Measurements from ENCODE around the gene SUGP1. TPM values are rescaled to one million over a fixed set of nuclear protein-coding genes. Genes with fewer than 3 reads are reported as not detected.

The SUGP1 gene
- total and polyA plus RNA-seq, 2 of the 13 experiments (the other 11 are each of a cell fraction or from before 2014, with no cell fraction given) = 21.6 to 25.9 TPM

DNA sequence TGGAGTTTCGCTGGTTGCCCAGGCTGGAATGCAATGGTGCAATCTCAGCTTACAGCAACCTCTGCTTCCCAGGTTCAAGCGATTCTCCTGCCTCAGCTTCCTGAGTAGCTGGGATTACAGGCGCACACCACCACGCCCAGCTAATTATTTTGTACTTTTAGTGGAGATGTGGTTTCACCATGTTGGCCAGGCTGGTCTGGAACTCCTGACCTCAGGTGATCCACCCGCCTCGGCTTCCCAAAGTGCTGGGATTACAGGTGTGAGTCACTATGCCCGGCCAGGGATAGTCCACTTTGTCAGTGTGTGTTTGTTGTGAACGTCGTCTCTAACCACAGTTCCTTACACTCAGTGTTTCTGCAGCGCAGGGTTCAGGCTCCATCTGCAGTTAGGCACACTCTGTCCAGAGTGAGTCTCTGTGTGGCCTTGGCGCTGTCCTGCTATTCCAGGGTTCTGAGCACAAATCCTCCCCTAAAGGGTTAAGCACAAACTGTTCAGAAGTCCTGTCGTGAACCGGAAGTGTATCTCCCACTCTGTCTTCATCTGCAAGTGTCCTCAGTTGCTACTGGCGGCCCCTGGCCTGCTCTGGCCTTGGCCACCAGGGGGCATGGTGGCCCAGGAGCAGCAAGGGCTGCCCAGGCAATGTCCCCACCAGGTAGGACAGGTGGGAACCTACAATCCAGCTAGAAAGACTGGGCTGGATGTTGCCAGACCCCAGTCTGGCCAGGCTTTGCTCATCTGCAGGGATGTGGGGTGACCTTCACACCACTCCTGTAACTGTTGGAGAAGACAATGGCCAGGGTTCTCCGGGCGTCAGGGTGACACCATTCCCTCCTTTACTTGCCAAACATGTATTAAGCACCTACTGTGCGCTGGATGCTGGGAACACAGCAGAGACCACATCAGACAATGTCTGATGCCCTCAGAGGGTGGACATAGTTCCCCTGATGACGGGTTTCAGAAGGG, 46.4 kb upstream of the SUGP1 start (continued):
- TF ChIP-seq, protein P1, sequence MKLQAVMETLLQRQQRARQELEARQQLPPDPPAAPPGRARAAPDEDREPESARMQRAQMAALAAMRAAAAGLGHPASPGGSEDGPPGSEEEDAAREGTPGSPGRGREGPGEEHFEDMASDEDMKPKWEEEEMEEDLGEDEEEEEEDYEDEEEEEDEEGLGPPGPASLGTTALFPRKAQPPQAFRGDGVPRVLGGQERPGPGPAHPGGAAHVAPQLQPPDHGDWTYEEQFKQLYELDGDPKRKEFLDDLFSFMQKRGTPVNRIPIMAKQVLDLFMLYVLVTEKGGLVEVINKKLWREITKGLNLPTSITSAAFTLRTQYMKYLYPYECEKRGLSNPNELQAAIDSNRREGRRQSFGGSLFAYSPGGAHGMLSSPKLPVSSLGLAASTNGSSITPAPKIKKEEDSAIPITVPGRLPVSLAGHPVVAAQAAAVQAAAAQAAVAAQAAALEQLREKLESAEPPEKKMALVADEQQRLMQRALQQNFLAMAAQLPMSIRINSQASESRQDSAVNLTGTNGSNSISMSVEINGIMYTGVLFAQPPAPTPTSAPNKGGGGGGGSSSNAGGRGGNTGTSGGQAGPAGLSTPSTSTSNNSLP (IDR thresholded peaks at IDR 0.05; ENCODE audit: low read depth, low read length) = no peak
- TF ChIP-seq ZFP90 (CRISPR knock-in tag; IDR thresholded peaks at IDR 0.05; ENCODE audit: borderline replicate concordance) (no peak), BRCA1 (CRISPR knock-in tag; IDR thresholded peaks at IDR 0.05) (no peak), ZNF629 (CRISPR knock-in tag; conservative IDR thresholded peaks at IDR 0.05) (peak; percentile 32; the same call in 1 of the 2 replicates), ZNF101 (CRISPR knock-in tag; IDR thresholded peaks at IDR 0.05; ENCODE audit: borderline replicate concordance, low read depth) (no peak), ZNF549 (CRISPR knock-in tag; IDR thresholded peaks at IDR 0.05) (no peak), ZFAT (CRISPR knock-in tag; conservative IDR thresholded peaks at IDR 0.05) (no peak), TARDBP (CRISPR knock-in tag; IDR thresholded peaks at IDR 0.05) (peak; percentile 72; the same call in 1 of the 2 replicates), JUNB (CRISPR knock-in tag; IDR thresholded peaks at IDR 0.05; ENCODE audit: borderline replicate concordance) (no peak), RAD51 (IDR thresholded peaks at IDR 0.05; ENCODE audit: borderline replicate concordance) (no peak), KLF13 (CRISPR knock-in tag; IDR thresholded peaks at IDR 0.05) (no peak), ZNF225 (CRISPR knock-in tag; IDR thresholded peaks at IDR 0.05) (0 out of 2 replicates have a peak, but pooled peaks have one; percentile 43), HOXA3 (CRISPR knock-in tag; IDR thresholded peaks at IDR 0.05) (peak; percentile 84; the same call in 1 of the 2 replicates), SP4 (CRISPR knock-in tag; IDR thresholded peaks at IDR 0.05) (peak; percentile 64), CCAR2 (optimal IDR thresholded peaks at IDR 0.05; ENCODE audit: low read depth, low read length) (no peak), MAF1 (CRISPR knock-in tag; IDR thresholded peaks at IDR 0.05; ENCODE audit: borderline replicate concordance) (no peak), SRSF4 (IDR thresholded peaks at IDR 0.05; ENCODE audit: low read depth, low read length, poor library complexity, severe bottlenecking) (no peak), SNRNP70 (IDR thresholded peaks at IDR 0.05; ENCODE audit: low read depth, low read length) (no peak), ZMYM4 (CRISPR knock-in tag; IDR thresholded peaks at IDR 0.05) (peak; percentile 88), NFYB (CRISPR knock-in tag; IDR thresholded peaks at IDR 0.05) (peak; percentile 23; the same call in 1 of the 2 replicates), ZNF850 (CRISPR knock-in tag; conservative IDR thresholded peaks at IDR 0.05) (no peak)
- TF ChIP-seq, protein P2, sequence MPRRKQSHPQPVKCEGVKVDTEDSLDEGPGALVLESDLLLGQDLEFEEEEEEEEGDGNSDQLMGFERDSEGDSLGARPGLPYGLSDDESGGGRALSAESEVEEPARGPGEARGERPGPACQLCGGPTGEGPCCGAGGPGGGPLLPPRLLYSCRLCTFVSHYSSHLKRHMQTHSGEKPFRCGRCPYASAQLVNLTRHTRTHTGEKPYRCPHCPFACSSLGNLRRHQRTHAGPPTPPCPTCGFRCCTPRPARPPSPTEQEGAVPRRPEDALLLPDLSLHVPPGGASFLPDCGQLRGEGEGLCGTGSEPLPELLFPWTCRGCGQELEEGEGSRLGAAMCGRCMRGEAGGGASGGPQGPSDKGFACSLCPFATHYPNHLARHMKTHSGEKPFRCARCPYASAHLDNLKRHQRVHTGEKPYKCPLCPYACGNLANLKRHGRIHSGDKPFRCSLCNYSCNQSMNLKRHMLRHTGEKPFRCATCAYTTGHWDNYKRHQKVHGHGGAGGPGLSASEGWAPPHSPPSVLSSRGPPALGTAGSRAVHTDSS (CRISPR knock-in tag; conservative IDR thresholded peaks at IDR 0.05) = no peak
- TF ChIP-seq, protein P3, sequence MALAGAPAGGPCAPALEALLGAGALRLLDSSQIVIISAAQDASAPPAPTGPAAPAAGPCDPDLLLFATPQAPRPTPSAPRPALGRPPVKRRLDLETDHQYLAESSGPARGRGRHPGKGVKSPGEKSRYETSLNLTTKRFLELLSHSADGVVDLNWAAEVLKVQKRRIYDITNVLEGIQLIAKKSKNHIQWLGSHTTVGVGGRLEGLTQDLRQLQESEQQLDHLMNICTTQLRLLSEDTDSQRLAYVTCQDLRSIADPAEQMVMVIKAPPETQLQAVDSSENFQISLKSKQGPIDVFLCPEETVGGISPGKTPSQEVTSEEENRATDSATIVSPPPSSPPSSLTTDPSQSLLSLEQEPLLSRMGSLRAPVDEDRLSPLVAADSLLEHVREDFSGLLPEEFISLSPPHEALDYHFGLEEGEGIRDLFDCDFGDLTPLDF (CRISPR knock-in tag; IDR thresholded peaks at IDR 0.05) = no peak
- TF ChIP-seq, protein P4, sequence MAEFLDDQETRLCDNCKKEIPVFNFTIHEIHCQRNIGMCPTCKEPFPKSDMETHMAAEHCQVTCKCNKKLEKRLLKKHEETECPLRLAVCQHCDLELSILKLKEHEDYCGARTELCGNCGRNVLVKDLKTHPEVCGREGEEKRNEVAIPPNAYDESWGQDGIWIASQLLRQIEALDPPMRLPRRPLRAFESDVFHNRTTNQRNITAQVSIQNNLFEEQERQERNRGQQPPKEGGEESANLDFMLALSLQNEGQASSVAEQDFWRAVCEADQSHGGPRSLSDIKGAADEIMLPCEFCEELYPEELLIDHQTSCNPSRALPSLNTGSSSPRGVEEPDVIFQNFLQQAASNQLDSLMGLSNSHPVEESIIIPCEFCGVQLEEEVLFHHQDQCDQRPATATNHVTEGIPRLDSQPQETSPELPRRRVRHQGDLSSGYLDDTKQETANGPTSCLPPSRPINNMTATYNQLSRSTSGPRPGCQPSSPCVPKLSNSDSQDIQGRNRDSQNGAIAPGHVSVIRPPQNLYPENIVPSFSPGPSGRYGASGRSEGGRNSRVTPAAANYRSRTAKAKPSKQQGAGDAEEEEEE (CRISPR knock-in tag; IDR thresholded peaks at IDR 0.05; ENCODE audit: borderline replicate concordance) = no peak
